B cell (primary cell): ENCODE results near the gene GLRA3. TPM values are rescaled to one million over a fixed set of nuclear protein-coding genes. Genes with fewer than 3 reads are reported as not detected.

Source experiments
- ATAC-seq: fragments of 200-7000 bp; cut with Tn5 transposase; one replicate; pipeline ENCODE4 v1.10.0; 2021; ENCODE audit warnings: low read depth, mild to moderate bottlenecking, moderate number of reproducible peaks, moderate library complexity
- CTCF ChIA-PET: fragments of 350-600 bp; sonication (Branson Sonifier 250); formaldehyde crosslinking; loops from one replicate; lab custom pipeline; 2021; ENCODE audit warnings: antibody characterized with exemption, inconsistent platforms; lab: Charles Lee
- POLR2A ChIA-PET: fragments of 350-600 bp; sonication (Branson Sonifier 250); formaldehyde crosslinking; loops from one replicate; lab custom pipeline; 2021; ENCODE audit warnings: antibody characterized with exemption; lab: Charles Lee
- DNase-seq: peaks from one replicate; pipeline ENCODE4 v3.0.0; 2013
- H2AFZ ChIP-seq: 2 replicates; pipeline ENCODE4 v1.6.1; 2012; ENCODE audit warnings: mild to moderate bottlenecking, low read depth, low read length; ENCODE audit not compliant: insufficient read depth, poor library complexity, severe bottlenecking
- H3K27ac ChIP-seq, 2 donors: 1 replicate in 1 of 2; 2 replicates in 1 of 2; pipeline ENCODE4 v1.5.1; 2012 to 2013; ENCODE audit warnings: low read length in 2 of 2, mild to moderate bottlenecking in 2 of 2, moderate library complexity in 1 of 2
- H3K27me3 ChIP-seq, 4 experiments: fragments of 200-600 bp in 1 of 4; sonication (generic) in 1 of 4; replicated peaks in 1 of 4; 1 replicate in 2 of 4; 2 replicates in 2 of 4; pipeline versions ENCODE4 v1.6.1 to v1.7.0; 2013 to 2016; ENCODE audit warnings: low read length in 3 of 4, mild to moderate bottlenecking in 2 of 4, mixed read lengths in 1 of 4, moderate library complexity in 1 of 4; ENCODE audit not compliant: insufficient read depth in 4 of 4, control insufficient read depth in 3 of 4; ENCODE audit errors: control extremely low read depth in 1 of 4
- H3K36me3 ChIP-seq, 2 experiments: replicated peaks in 1 of 2; 1 replicate in 1 of 2; 2 replicates in 1 of 2; pipeline versions ENCODE4 v1.6.1 to v1.7.1; 2013; ENCODE audit warnings: low read length in 1 of 2; ENCODE audit not compliant: insufficient read depth in 2 of 2, control insufficient read depth in 1 of 2; ENCODE audit errors: control extremely low read depth in 1 of 2, extremely low read depth in 1 of 2
- H3K4me1 ChIP-seq, 2 donors: fragments of 200-600 bp in 1 of 2; sonication (generic) in 1 of 2; 1 replicate in 1 of 2; 2 replicates in 1 of 2; pipeline versions ENCODE4 v1.5.1 to v1.6.1; 2013 to 2017; ENCODE audit warnings: low read length in 2 of 2; ENCODE audit not compliant: control insufficient read depth in 2 of 2, insufficient read depth in 2 of 2
- H3K4me2 ChIP-seq: replicated peaks from 2 replicates; pipeline ENCODE3; 2012; ENCODE audit warnings: mild to moderate bottlenecking, low read depth, low read length; ENCODE audit not compliant: poor library complexity, severe bottlenecking
- H3K4me3 ChIP-seq, 5 experiments: fragments of 200-600 bp in 1 of 5; sonication (generic) in 1 of 5; 1 replicate in 3 of 5; 2 replicates in 2 of 5; pipeline versions ENCODE4 v1.5.1 to v1.7.0; 2011 to 2016; ENCODE audit warnings: low read length in 4 of 5, mild to moderate bottlenecking in 4 of 5, low read depth in 2 of 5, control low read depth in 1 of 5, moderate library complexity in 1 of 5; ENCODE audit not compliant: insufficient read depth in 1 of 5; ENCODE audit errors: control extremely low read depth in 1 of 5, extremely low read depth in 1 of 5
- H3K79me2 ChIP-seq: fragments of 200-600 bp; sonication (generic); one replicate; pipeline ENCODE4 v1.6.0; 2016; ENCODE audit warnings: low read length; ENCODE audit not compliant: control insufficient read depth, insufficient read depth
- H3K9ac ChIP-seq: fragments of 200-600 bp; sonication (generic); 2 replicates; pipeline ENCODE4 v1.6.1; 2017; ENCODE audit warnings: mild to moderate bottlenecking, low read length, moderate library complexity
- H3K9me3 ChIP-seq, 3 donors: one replicate each; pipeline versions ENCODE4 v1.6.1 to v1.7.1; 2013; ENCODE audit warnings: low read length in 2 of 3; ENCODE audit not compliant: control insufficient read depth in 2 of 3, insufficient read depth in 1 of 3; ENCODE audit errors: control extremely low read depth in 1 of 3
- H4K20me1 ChIP-seq: 2 replicates; pipeline ENCODE4 v1.6.0; 2012; ENCODE audit warnings: mild to moderate bottlenecking, low read length; ENCODE audit not compliant: insufficient read depth, control insufficient read depth, poor library complexity, severe bottlenecking
- H3K27ac Mint-ChIP-seq: one replicate; pipeline ENCODE4 v1.8.0; 2021; ENCODE audit warnings: mixed read lengths
- H3K27me3 Mint-ChIP-seq: one replicate; pipeline ENCODE4 v1.8.0; 2021; ENCODE audit warnings: mixed read lengths
- H3K4me1 Mint-ChIP-seq: one replicate; pipeline ENCODE4 v1.8.0; 2021; ENCODE audit warnings: mixed read lengths
- H3K4me3 Mint-ChIP-seq: one replicate; pipeline ENCODE4 v1.8.0; 2021; ENCODE audit warnings: mixed read lengths
- H3K9me3 Mint-ChIP-seq: one replicate; pipeline ENCODE4 v1.8.0; 2022; ENCODE audit warnings: mixed read lengths; ENCODE audit not compliant: insufficient read depth
- CTCF ChIP-seq: fragments of 200-600 bp; IDR thresholded peaks from one replicate; pipeline ENCODE4 v1.8.0; 2022; ENCODE audit warnings: antibody characterized with exemption, mild to moderate bottlenecking
- EZH2 ChIP-seq: IDR thresholded peaks from 2 replicates; pipeline ENCODE4 v1.6.1; 2012; ENCODE audit warnings: borderline replicate concordance, low read depth, mild to moderate bottlenecking, moderate library complexity, low read length; ENCODE audit not compliant: insufficient read depth, poor library complexity, severe bottlenecking
- WGBS: methylation state at CpG from one replicate; pipeline ENCODE4 v1.1.5; 2013; ENCODE audit warnings: missing lambda C conversion rate; ENCODE audit not compliant: insufficient coverage; 5-methylcytosine and 5-hydroxymethylcytosine counted together
- intact Hi-C: fragments of 100-400 bp; cut with micrococcal nuclease; formaldehyde crosslinking; loops from one replicate; pipeline ENCODE4 v1.10.0; 2022
- polyA plus RNA-seq: library from polyadenylated mRNA; depleted of rRNA; stranded (reverse); fragments of >200 nt; gene quantifications from 2 replicates; pipeline ENCODE4 v1.2.3, GENCODE V29; 2012
- total RNA-seq, 2 donors: library from RNA; stranded (reverse); fragments of 120-200 nt in 1 of 2; gene quantifications; 1 replicate in 1 of 2; 2 replicates in 1 of 2; pipeline versions ENCODE4 v1.2.3 to v1.2.4, GENCODE V29; 2013 to 2022

Gene GLRA3
- total and polyA plus RNA-seq, 2 donors (not counting 1 experiment from before 2014, with no cell fraction given), result 0.12 to 0.30 TPM

DNA sequence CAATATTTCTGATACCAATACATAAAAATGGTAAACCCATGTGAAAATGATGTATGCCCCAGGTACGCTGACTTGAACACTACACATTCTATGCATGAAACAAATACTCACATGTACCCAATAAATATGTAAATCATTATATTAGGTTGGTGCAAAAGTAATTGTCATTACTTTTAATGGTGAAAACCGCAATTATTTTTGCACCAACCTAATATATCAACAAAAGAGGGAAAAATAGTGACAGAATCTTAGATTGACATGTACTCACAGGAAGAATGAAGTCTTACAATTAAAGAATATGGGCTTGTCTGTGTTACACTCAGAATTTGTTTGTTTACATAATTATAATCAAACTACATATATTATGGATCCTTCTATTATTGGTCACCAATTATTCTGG, 82.3 kb downstream of the GLRA3 start:
- H3K27ac ChIP-seq, result no peak overlapping the region
- H3K27me3 Mint-ChIP-seq, result no peaks in the 10 kb centered on the region
- no peak overlapping the region for H3K9ac ChIP-seq
- H3K9me3 Mint-ChIP-seq, result peaks cover 2% of the 10 kb centered on the region
- ChIA-PET POLR2A (no interaction called here), CTCF (no interaction called here)
- H3K27me3 ChIP-seq, result no peaks in the 10 kb centered on the region
- no peak overlapping the region for H3K4me2 ChIP-seq
- no peaks in the 10 kb centered on the region for H3K79me2 ChIP-seq
- no peaks in the 10 kb centered on the region for H3K4me1 Mint-ChIP-seq
- no peak overlapping the region for H2AFZ ChIP-seq
- no CpG with 5 or more reads among the region's 2 CpGs for WGBS
- DNase-seq, result no peak
- TF ChIP-seq CTCF (no peak), EZH2 (no peak)
- H3K4me3 Mint-ChIP-seq, result no peak overlapping the region
- peaks cover 0 to 8% (median 0%) of the 10 kb centered on the region in 3 donors for H3K9me3 ChIP-seq
- no peaks in the 10 kb centered on the region for H3K36me3 ChIP-seq
- intact Hi-C loops, result no loop called here
- ATAC-seq, result no peak
- H3K4me3 ChIP-seq, result no peak overlapping the region
- H4K20me1 ChIP-seq, result no peaks in the 10 kb centered on the region
- no peak overlapping the region for H3K27ac Mint-ChIP-seq
- no peaks in the 10 kb centered on the region for H3K4me1 ChIP-seq

- no peak overlapping the region for H3K9ac ChIP-seq
- TF ChIP-seq CTCF, result no peak
- no peak for TF ChIP-seq EZH2
- peaks cover 0 to 8% (median 0%) of the 10 kb centered on the region in 3 donors for H3K9me3 ChIP-seq
- H3K27me3 Mint-ChIP-seq, result no peaks in the 10 kb centered on the region
- intact Hi-C loops, result no loop called here
- H3K4me3 Mint-ChIP-seq, result no peak overlapping the region
- H3K4me2 ChIP-seq, result no peak overlapping the region
- DNase-seq (no peak), ATAC-seq (no peak)
- POLR2A ChIA-PET, result no interaction called here
- H3K4me1 Mint-ChIP-seq, result no peaks in the 10 kb centered on the region
- peaks cover 2% of the 10 kb centered on the region for H3K9me3 Mint-ChIP-seq
- H3K27ac ChIP-seq, result no peak overlapping the region
- CTCF ChIA-PET, result no interaction called here
- no peak overlapping the region for H2AFZ ChIP-seq
- H3K79me2 ChIP-seq, result no peaks in the 10 kb centered on the region
- H3K27ac Mint-ChIP-seq, result no peak overlapping the region
- no peaks in the 10 kb centered on the region for H3K36me3 ChIP-seq
- no peaks in the 10 kb centered on the region for H4K20me1 ChIP-seq
- no peak overlapping the region for H3K4me3 ChIP-seq
- no peaks in the 10 kb centered on the region for H3K4me1 ChIP-seq
- no peaks in the 10 kb centered on the region for H3K27me3 ChIP-seq
Observed at GRCh38 chr4:174742561-174742960, 86.5 kb downstream of the GLRA3 start.
